GM18858 (cell line): ENCODE data around the gene AUTS2.

Experiments
- ATAC-seq: cut with Tn5 transposase; IDR thresholded peaks from one replicate; pipeline ENCODE4 v1.9.1; 2021; ENCODE audit not compliant: unreplicated experiment

Gene AUTS2

GRCh38 chr7:70016044-70016770 lies 417.9 kb downstream of the AUTS2 start:
- ATAC-seq: no peak

GRCh38 chr7:70017357-70017756 lies 419.1 kb downstream of the AUTS2 start:
- ATAC-seq: no peak

GRCh38 chr7:70018700-70019099 lies 420.4 kb downstream of the AUTS2 start:
- ATAC-seq: no peak

- no peak for ATAC-seq
These were observed 429.6 kb downstream of the AUTS2 start for GRCh38 chr7:70027867-70028266.

- no peak for ATAC-seq
These were observed 430.3 kb downstream of the AUTS2 start for GRCh38 chr7:70028620-70029019.

- ATAC-seq: no peak
These were observed 431.7 kb downstream of the AUTS2 start for GRCh38 chr7:70029993-70030392.

GRCh38 chr7:70030745-70031144 lies 432.5 kb downstream of the AUTS2 start:
- no peak for ATAC-seq

GRCh38 chr7:70031245-70031644 lies 433.0 kb downstream of the AUTS2 start:
- no peak for ATAC-seq

GRCh38 chr7:70032649-70033048 lies 434.4 kb downstream of the AUTS2 start:
- no peak for ATAC-seq

GRCh38 chr7:70033226-70033625 lies 435.0 kb downstream of the AUTS2 start:
- ATAC-seq: no peak

- no peak for ATAC-seq
These were observed 436.7 kb downstream of the AUTS2 start for GRCh38 chr7:70034999-70035398.

- no peak for ATAC-seq
These were observed 437.2 kb downstream of the AUTS2 start for GRCh38 chr7:70035519-70035918.

- ATAC-seq: no peak
These were observed 437.7 kb downstream of the AUTS2 start for GRCh38 chr7:70035955-70036354.

- no peak for ATAC-seq
These were observed 438.4 kb downstream of the AUTS2 start for GRCh38 chr7:70036695-70037094.

GRCh38 chr7:70037171-70037933 lies 439.1 kb downstream of the AUTS2 start:
- no peak for ATAC-seq

- ATAC-seq: no peak
These were observed 441.8 kb downstream of the AUTS2 start for GRCh38 chr7:70040051-70040450.

- no peak for ATAC-seq
These were observed 442.9 kb downstream of the AUTS2 start for GRCh38 chr7:70040970-70041766.

- ATAC-seq: no peak
These were observed 444.3 kb downstream of the AUTS2 start for GRCh38 chr7:70042533-70042932.

GRCh38 chr7:70043015-70043538 lies 444.8 kb downstream of the AUTS2 start:
- no peak for ATAC-seq

GRCh38 chr7:70044064-70044463 lies 445.8 kb downstream of the AUTS2 start:
- no peak for ATAC-seq

GRCh38 chr7:70044525-70044924 lies 446.2 kb downstream of the AUTS2 start:
- ATAC-seq: no peak
